ENCODE results near the gene VPS9D1.

DNA sequence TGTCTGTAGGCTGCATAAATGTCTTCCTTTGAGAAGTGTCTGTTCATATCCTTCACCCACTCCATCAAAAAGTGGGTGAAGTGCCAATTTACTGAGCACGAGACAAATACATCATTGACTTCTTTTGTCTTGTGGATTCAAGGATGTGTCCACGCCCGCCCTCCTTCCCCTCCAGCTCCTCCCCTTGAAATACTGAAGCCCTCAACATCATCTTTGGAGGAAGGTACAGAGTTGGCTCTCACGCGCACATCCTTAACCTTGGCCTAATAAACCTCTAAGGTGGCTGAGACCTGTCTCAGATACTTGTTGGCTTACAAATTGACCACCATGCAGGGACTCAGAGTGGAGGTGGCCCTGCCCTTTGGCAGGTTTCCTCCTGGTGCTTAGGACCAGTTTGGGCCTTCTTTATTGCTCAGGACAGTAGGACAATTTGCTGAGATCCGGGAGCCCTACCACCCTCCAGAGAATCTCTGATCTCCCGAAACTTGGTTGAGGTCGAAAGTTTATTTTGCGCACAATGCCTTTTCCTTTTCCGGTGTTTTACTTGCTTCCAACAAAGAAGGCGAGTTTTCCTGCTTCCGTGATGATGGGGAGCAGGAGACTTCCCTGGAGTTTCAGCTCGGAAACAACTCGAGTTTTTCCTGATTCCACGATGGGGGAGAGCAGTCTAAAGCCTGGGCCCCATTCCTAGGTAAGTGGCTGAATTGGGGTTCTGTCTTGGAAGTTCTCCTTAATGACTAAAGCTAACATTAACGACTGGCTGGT is 48.3 kb downstream of the VPS9D1 start:
- TF ChIP-seq, protein P1, sequence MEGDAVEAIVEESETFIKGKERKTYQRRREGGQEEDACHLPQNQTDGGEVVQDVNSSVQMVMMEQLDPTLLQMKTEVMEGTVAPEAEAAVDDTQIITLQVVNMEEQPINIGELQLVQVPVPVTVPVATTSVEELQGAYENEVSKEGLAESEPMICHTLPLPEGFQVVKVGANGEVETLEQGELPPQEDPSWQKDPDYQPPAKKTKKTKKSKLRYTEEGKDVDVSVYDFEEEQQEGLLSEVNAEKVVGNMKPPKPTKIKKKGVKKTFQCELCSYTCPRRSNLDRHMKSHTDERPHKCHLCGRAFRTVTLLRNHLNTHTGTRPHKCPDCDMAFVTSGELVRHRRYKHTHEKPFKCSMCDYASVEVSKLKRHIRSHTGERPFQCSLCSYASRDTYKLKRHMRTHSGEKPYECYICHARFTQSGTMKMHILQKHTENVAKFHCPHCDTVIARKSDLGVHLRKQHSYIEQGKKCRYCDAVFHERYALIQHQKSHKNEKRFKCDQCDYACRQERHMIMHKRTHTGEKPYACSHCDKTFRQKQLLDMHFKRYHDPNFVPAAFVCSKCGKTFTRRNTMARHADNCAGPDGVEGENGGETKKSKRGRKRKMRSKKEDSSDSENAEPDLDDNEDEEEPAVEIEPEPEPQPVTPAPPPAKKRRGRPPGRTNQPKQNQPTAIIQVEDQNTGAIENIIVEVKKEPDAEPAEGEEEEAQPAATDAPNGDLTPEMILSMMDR (IDR thresholded peaks at IDR 0.05): no peak
- TF ChIP-seq TEAD1 (CRISPR knock-in tag; IDR thresholded peaks at IDR 0.05) (no peak), CREM (CRISPR knock-in tag; IDR thresholded peaks at IDR 0.05) (no peak), GRHL2 (CRISPR knock-in tag; IDR thresholded peaks at IDR 0.05; ENCODE audit: insufficient replicate concordance, severe bottlenecking) (no peak), NR1H2 (CRISPR knock-in tag; IDR thresholded peaks at IDR 0.05) (no peak), NFYB (CRISPR knock-in tag; conservative IDR thresholded peaks at IDR 0.05; ENCODE audit: low read depth) (no peak), SP1 (CRISPR knock-in tag; conservative IDR thresholded peaks at IDR 0.05) (no peak), TEAD4 (CRISPR knock-in tag; IDR thresholded peaks at IDR 0.05) (no peak), ELF4 (CRISPR knock-in tag; IDR thresholded peaks at IDR 0.05; ENCODE audit: low read depth) (no peak), RORB (CRISPR knock-in tag; IDR thresholded peaks at IDR 0.05) (no peak), SMAD3 (CRISPR knock-in tag; IDR thresholded peaks at IDR 0.05; ENCODE audit: borderline replicate concordance) (no peak), ZNF671 (CRISPR knock-in tag; IDR thresholded peaks at IDR 0.05) (no peak)
- TF ChIP-seq, protein P2, sequence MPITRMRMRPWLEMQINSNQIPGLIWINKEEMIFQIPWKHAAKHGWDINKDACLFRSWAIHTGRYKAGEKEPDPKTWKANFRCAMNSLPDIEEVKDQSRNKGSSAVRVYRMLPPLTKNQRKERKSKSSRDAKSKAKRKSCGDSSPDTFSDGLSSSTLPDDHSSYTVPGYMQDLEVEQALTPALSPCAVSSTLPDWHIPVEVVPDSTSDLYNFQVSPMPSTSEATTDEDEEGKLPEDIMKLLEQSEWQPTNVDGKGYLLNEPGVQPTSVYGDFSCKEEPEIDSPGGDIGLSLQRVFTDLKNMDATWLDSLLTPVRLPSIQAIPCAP (CRISPR knock-in tag; IDR thresholded peaks at IDR 0.05): no peak
- TF ChIP-seq, protein P3, sequence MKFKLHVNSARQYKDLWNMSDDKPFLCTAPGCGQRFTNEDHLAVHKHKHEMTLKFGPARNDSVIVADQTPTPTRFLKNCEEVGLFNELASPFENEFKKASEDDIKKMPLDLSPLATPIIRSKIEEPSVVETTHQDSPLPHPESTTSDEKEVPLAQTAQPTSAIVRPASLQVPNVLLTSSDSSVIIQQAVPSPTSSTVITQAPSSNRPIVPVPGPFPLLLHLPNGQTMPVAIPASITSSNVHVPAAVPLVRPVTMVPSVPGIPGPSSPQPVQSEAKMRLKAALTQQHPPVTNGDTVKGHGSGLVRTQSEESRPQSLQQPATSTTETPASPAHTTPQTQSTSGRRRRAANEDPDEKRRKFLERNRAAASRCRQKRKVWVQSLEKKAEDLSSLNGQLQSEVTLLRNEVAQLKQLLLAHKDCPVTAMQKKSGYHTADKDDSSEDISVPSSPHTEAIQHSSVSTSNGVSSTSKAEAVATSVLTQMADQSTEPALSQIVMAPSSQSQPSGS (CRISPR knock-in tag; IDR thresholded peaks at IDR 0.05; ENCODE audit: borderline replicate concordance, low read depth): no peak

Measured in WTC11 (cell line).